Chondrocyte (in vitro differentiated cells): ENCODE measurements around the gene KRT83. TPM values are rescaled to one million over a fixed set of nuclear protein-coding genes. Genes with fewer than 3 reads are reported as not detected.

Experiments used
- DNase-seq: peaks from one replicate; pipeline ENCODE4 v3.0.0; 2021; ENCODE audit warnings: mixed read lengths, low spot score
- H3K27ac Mint-ChIP-seq: one replicate; pipeline ENCODE4 v1.8.0; 2021; ENCODE audit warnings: mild to moderate bottlenecking, moderate library complexity, mixed read lengths; ENCODE audit not compliant: unreplicated experiment
- H3K27me3 Mint-ChIP-seq: 2 replicates; pipeline ENCODE4 v1.8.0; 2021; ENCODE audit warnings: low read depth, mixed read lengths
- H3K36me3 Mint-ChIP-seq: 2 replicates; pipeline ENCODE4 v1.8.0; 2021; ENCODE audit warnings: low read depth, mixed read lengths
- H3K4me1 Mint-ChIP-seq: 2 replicates; pipeline ENCODE4 v1.8.0; 2021; ENCODE audit warnings: low read depth, mild to moderate bottlenecking, mixed read lengths
- H3K4me3 Mint-ChIP-seq: one replicate; pipeline ENCODE4 v1.8.0; 2021; ENCODE audit warnings: mild to moderate bottlenecking, moderate library complexity, mixed read lengths; ENCODE audit not compliant: unreplicated experiment
- H3K9me3 Mint-ChIP-seq: 2 replicates; pipeline ENCODE4 v1.8.0; 2021; ENCODE audit warnings: low read depth, mixed read lengths
- total RNA-seq: library from RNA; stranded (reverse); gene quantifications from 3 replicates; pipeline ENCODE4 v1.2.1, GENCODE V29; 2021
- TF ChIP-seq, protein P1 (sequence below): fragments of 200-600 bp; sonication (generic); IDR thresholded peaks from 2 replicates; pipeline ENCODE4 v1.5.0; 2021; ENCODE audit warnings: antibody characterized with exemption, mild to moderate bottlenecking, moderate library complexity

The KRT83 gene
- total RNA-seq, 1 donor from 2014 or later, result not detected

DNA sequence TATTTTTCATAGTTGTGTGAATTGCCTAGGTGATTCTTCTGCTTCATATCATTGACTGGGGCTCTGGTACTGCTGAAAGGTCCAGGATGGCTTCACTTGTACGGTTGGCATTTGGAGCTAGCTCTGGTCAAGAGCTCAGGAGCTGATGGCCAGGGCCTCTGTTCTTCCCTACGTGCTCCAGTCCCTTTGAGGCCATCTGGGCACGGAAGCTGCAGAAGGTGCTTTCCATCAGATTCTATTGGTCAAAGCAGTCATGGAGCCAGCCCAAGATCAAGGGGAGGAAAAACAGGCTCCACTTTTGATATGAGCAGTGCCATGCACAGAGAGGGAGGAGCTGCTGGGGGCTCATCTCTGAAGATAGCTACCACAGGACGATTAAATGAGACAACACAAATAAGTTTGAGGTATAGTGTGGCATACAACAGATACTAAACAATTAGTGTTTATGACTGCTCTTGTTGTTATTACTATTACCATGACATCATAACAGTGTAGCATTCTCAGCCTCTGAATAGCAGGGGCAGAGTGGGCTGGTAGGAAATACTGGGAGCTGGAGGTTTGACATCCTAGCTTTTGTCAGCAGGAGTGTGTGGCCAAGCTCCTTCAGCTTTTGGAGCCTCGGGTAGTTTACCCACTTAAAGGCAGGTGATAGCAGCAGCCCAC, 10.4 kb downstream of the KRT83 start:
- Mint-ChIP-seq H3K4me1 (peaks cover 16% of the 10 kb centered on the region), H3K4me3 (no peak overlapping the region), H3K36me3 (no peaks in the 10 kb centered on the region), H3K27me3 (peaks cover 25% of the 10 kb centered on the region), H3K27ac (no peak overlapping the region), H3K9me3 (no peaks in the 10 kb centered on the region)
- DNase-seq, result no peak
- TF ChIP-seq, protein P1, sequence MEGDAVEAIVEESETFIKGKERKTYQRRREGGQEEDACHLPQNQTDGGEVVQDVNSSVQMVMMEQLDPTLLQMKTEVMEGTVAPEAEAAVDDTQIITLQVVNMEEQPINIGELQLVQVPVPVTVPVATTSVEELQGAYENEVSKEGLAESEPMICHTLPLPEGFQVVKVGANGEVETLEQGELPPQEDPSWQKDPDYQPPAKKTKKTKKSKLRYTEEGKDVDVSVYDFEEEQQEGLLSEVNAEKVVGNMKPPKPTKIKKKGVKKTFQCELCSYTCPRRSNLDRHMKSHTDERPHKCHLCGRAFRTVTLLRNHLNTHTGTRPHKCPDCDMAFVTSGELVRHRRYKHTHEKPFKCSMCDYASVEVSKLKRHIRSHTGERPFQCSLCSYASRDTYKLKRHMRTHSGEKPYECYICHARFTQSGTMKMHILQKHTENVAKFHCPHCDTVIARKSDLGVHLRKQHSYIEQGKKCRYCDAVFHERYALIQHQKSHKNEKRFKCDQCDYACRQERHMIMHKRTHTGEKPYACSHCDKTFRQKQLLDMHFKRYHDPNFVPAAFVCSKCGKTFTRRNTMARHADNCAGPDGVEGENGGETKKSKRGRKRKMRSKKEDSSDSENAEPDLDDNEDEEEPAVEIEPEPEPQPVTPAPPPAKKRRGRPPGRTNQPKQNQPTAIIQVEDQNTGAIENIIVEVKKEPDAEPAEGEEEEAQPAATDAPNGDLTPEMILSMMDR, result no peak

DNA sequence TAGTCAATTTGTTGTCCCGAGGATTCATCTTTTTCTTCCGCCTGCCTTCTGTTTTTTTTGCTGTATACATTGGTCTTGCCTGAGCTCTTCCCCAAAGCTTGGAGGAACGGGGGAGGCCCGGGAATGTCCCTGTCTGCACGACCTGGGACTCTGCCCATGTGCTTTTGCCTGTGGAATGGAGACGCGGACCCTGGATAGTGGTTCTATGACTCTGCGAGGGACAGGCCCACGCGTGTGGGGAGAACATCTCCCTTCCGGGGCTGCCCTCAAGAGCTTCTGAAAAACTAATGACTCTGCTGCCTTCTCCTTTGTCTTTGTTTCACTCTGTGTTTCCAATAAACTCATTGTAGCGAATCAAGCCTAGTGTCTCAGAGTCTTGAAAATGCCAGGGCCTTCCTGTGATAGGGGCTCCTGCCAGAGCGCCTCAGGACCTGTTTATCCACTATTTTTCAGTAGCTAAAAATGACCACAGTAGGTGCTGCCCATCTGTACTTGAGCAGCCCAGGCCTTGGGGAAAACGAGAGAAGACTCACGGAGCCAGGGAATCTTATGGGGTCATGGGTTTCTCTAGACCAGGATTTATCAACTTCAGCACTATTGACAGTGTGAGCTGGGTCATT, 12.3 kb downstream of the KRT83 start:
- H3K36me3 Mint-ChIP-seq, result no peaks in the 10 kb centered on the region
- H3K27me3 Mint-ChIP-seq, result peaks cover 23% of the 10 kb centered on the region

DNA sequence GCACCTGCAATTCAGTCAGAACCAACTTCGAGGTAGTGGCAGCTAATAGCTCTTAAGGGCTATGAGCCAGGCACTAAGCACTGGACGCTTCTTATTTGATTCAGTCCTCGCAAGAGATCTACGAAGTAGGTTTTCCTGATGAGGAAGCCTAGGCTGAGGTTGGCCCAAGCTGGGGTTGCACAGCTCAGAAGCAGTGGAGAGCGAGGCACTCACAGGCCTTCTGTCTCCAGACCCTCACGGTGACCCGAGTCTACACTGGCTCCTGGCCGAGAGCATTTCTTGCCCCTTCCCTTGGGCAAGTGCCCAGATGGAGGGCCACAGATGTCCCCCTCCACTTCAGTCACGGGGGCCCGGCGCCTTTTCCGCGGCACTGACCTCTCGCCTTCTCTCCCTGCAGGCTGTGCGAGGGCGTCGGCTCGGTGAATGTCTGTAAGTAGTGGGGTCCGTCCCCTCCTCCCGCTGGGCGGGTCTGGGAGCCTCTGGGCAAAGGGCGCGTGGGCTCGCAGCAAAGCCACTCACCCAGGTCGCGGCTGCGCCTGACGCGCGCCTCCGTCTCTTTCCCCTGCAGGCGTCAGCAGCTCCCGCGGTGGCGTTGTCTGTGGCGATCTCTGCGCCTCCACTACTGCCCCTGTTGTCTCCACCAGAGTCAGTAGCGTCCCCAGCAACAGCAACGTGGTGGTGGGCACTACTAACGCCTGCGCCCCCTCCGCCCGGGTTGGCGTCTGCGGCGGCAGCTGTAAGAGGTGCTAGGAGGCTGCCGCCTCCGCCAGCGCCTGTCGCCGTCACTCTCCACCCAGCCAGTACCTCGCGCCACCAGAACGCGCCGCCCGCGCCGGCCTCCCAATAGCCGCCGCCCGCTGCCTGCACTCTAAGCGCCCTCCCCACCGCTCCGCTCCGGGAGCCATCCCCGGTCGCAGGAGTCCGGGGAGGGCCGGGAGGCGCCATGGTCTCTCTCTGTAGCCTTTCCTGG, 13.1 kb downstream of the KRT83 start:
- peak overlapping the region; percentile 81 for H3K4me3 Mint-ChIP-seq
- no peaks in the 10 kb centered on the region for H3K36me3 Mint-ChIP-seq
- DNase-seq, result no peak
- no peaks in the 10 kb centered on the region for H3K9me3 Mint-ChIP-seq
- no peak overlapping the region for H3K27ac Mint-ChIP-seq
- peaks cover 15% of the 10 kb centered on the region for H3K27me3 Mint-ChIP-seq
- TF ChIP-seq, protein P1, result peak; percentile 61
- peaks cover 26% of the 10 kb centered on the region for H3K4me1 Mint-ChIP-seq

More for the DNA sequence above, 12.3 kb downstream of the KRT83 start:
- Mint-ChIP-seq H3K4me3 (peak overlapping the region; percentile 81), H3K4me1 (peaks cover 26% of the 10 kb centered on the region), H3K9me3 (no peaks in the 10 kb centered on the region), H3K27ac (no peak overlapping the region)
- TF ChIP-seq, protein P1, result no peak
- no peak for DNase-seq

DNA sequence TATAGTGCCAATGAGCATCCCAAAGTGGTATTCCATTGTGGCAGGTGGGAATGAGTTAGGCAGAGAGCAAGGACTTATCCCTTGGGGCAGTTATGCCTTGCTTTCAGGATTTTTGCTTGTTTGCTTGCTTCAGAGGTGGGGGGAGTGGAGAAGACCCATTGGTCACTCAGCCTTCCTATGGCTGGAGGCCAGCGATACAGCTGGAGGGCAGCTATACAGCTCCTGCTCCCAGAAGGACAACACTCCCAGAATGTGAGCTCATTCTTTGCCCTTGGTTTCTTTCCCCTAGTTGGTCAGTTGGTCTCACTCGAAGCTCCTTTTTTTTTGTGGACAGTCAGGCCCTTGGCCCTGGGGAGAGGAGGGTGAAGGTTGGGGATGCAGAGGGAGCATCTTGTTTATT, 14.5 kb downstream of the KRT83 start:
- no peaks in the 10 kb centered on the region for H3K36me3 Mint-ChIP-seq
- H3K4me1 Mint-ChIP-seq, result peaks cover 26% of the 10 kb centered on the region
- peaks cover 4% of the 10 kb centered on the region for H3K27me3 Mint-ChIP-seq
- TF ChIP-seq, protein P1, result no peak
- no peaks in the 10 kb centered on the region for H3K9me3 Mint-ChIP-seq
- H3K4me3 Mint-ChIP-seq, result no peak overlapping the region
- H3K27ac Mint-ChIP-seq, result no peak overlapping the region
- DNase-seq, result no peak
